K562 (cell line): ENCODE data around the gene DIAPH1. TPM values are rescaled to one million over a fixed set of nuclear protein-coding genes. Genes with fewer than 3 reads are reported as not detected.
A peak's percentile ranks its signal among the peaks of the same experiment; 100 is the strongest.

ENCODE experiments used
- CTBP1 ChIP-seq: fragments of 450-650 bp; IDR thresholded peaks from 2 replicates; pipeline ENCODE4 v1.6.1; 2016; ENCODE audit warnings: borderline replicate concordance
- CTCF ChIP-seq, 3 experiments: IDR thresholded peaks in 2 of 3; conservative IDR thresholded peaks in 1 of 3; 2 replicates each; pipeline ENCODE4 v1.5.1; 2011 to 2012; ENCODE audit warnings: low read length in 3 of 3, mild to moderate bottlenecking in 3 of 3, control low read depth in 2 of 3, improper control_type of control experiment in 1 of 3, inconsistent platforms in 1 of 3, low read depth in 1 of 3, mixed read lengths in 1 of 3, moderate library complexity in 1 of 3; ENCODE audit not compliant: insufficient read depth in 2 of 3
- ELF1 ChIP-seq: fragments of 200-800 bp; sonication (Bioruptor generic); IDR thresholded peaks from 2 replicates; pipeline ENCODE4 v1.6.1; 2016; ENCODE audit warnings: missing genetic modification characterization, missing compliant biosample characterization
- GATAD2B ChIP-seq: fragments of 450-650 bp; IDR thresholded peaks from 2 replicates; pipeline ENCODE4 v1.6.1; 2017; ENCODE audit warnings: mild to moderate bottlenecking, borderline replicate concordance
- MAZ ChIP-seq, 2 experiments: fragments of 450-650 bp in 1 of 2; sonication (generic) in 1 of 2; formaldehyde crosslinking; IDR thresholded peaks in 1 of 2; conservative IDR thresholded peaks in 1 of 2; 2 replicates each; pipeline versions ENCODE4 v1.4.0 to v1.5.0; 2020; ENCODE audit warnings: mild to moderate bottlenecking in 1 of 2, missing genetic modification reagents in 1 of 2
- MYNN ChIP-seq, 2 experiments: sonication (generic); formaldehyde crosslinking in 1 of 2; IDR thresholded peaks; 2 replicates each; pipeline versions ENCODE4 v1.5.0 to v1.6.1; 2016 to 2020; ENCODE audit warnings: antibody characterized with exemption in 1 of 2, missing genetic modification reagents in 1 of 2
- NFIC ChIP-seq: fragments of 450-650 bp; IDR thresholded peaks from 2 replicates; pipeline ENCODE4 v1.6.1; 2017; ENCODE audit warnings: mild to moderate bottlenecking, inconsistent platforms
- RB1 ChIP-seq: fragments of 450-650 bp; IDR thresholded peaks from 2 replicates; pipeline ENCODE4 v1.6.1; 2017; ENCODE audit warnings: low read depth, mild to moderate bottlenecking
- RCOR1 ChIP-seq, 2 experiments: IDR thresholded peaks; 2 replicates each; pipeline ENCODE4 v1.6.1; 2012; ENCODE audit warnings: low read depth in 2 of 2, low read length in 2 of 2, borderline replicate concordance in 1 of 2, improper control_type of control experiment in 1 of 2
- SMARCE1 ChIP-seq: fragments of 450-650 bp; IDR thresholded peaks from 2 replicates; pipeline ENCODE4 v1.7.1; 2016; ENCODE audit warnings: mild to moderate bottlenecking
- SRSF1 ChIP-seq: fragments of 200-400 bp; formaldehyde crosslinking; IDR thresholded peaks from 2 replicates; pipeline ENCODE4 v1.6.1; 2017; ENCODE audit warnings: mild to moderate bottlenecking, low read depth, low read length, moderate library complexity
- STAG1 ChIP-seq: sonication (generic); formaldehyde crosslinking; IDR thresholded peaks from 2 replicates; pipeline ENCODE4 v1.5.0; 2020; ENCODE audit warnings: missing genetic modification reagents, borderline replicate concordance
- TCF3 ChIP-seq: sonication (generic); formaldehyde crosslinking; IDR thresholded peaks from 2 replicates; pipeline ENCODE4 v1.4.0; 2020; ENCODE audit warnings: mild to moderate bottlenecking, missing genetic modification reagents
- TEAD4 ChIP-seq, 2 experiments: sonication (generic) in 1 of 2; formaldehyde crosslinking in 1 of 2; IDR thresholded peaks; 2 replicates each; pipeline versions ENCODE4 v1.6.1 to v1.8.0; 2012 to 2022; ENCODE audit warnings: borderline replicate concordance in 1 of 2, inconsistent platforms in 1 of 2, low read length in 1 of 2, mild to moderate bottlenecking in 1 of 2, missing genetic modification reagents in 1 of 2
- ZBTB7A ChIP-seq: IDR thresholded peaks from 2 replicates; pipeline ENCODE4 v1.6.1; 2011; ENCODE audit warnings: low read depth, mild to moderate bottlenecking, low read length, moderate library complexity, borderline replicate concordance; ENCODE audit not compliant: control insufficient read depth
- ZNF561 ChIP-seq: fragments of 450-650 bp; formaldehyde crosslinking; conservative IDR thresholded peaks from 2 replicates; pipeline ENCODE4 v1.4.0; 2020; ENCODE audit warnings: mild to moderate bottlenecking, moderate library complexity
- ZNF583 ChIP-seq: fragments of 250-450 bp; sonication (Bioruptor Pico); IDR thresholded peaks from 2 replicates; pipeline ENCODE4 v1.4.0; 2020
- ZNF592 ChIP-seq: fragments of 450-650 bp; IDR thresholded peaks from 2 replicates; pipeline ENCODE4 v1.6.1; 2017; ENCODE audit warnings: antibody characterized with exemption, mild to moderate bottlenecking
- ZNF764 ChIP-seq: fragments of 250-450 bp; sonication (Bioruptor Pico); IDR thresholded peaks from 2 replicates; pipeline ENCODE4 v1.4.0; 2020; ENCODE audit warnings: low read depth, mild to moderate bottlenecking, moderate library complexity
- ZNF766 ChIP-seq: fragments of 200-800 bp; sonication (Bioruptor generic); conservative IDR thresholded peaks from 2 replicates; pipeline ENCODE4 v1.6.1; 2016; ENCODE audit warnings: missing genetic modification characterization, missing compliant biosample characterization
- polyA plus RNA-seq, 8 experiments: library from polyadenylated mRNA; depleted of rRNA in 4 of 8; stranded (reverse) in 5 of 8; unstranded in 3 of 8; fragments of >200 nt; fragmentation: Nextera tagmentation in 2 of 8; fragmentation: Illumina TruSeq in 1 of 8; extraction: Ambion mirVana in 2 of 8; extraction: Trizol in 1 of 8; gene quantifications; 2 replicates each; pipeline versions ENCODE4 v1.2.1 to v1.2.3, GENCODE V29; 2011 to 2014; ENCODE audit warnings: inconsistent platforms in 1 of 8, missing spikeins in 1 of 8
- total RNA-seq, 7 experiments: library from RNA; depleted of rRNA in 6 of 7; stranded (reverse); fragments of >200 nt in 6 of 7; fragmentation: Illumina TruSeq in 2 of 7; extraction: Trizol in 2 of 7; gene quantifications; 2 replicates each; pipeline versions ENCODE4 v1.2.1 to v1.2.3, GENCODE V29; 2011 to 2021; ENCODE audit warnings: low replicate concordance in 1 of 7

DIAPH1 gene
- total and polyA plus RNA-seq, 9 of the 15 experiments (the other 6 are each of a cell fraction or from before 2014, with no cell fraction given): 60.8 to 328 (median 97.8) TPM

- TF ChIP-seq CTCF (IDR thresholded peaks at IDR 0.05 in 2 of 3, conservative IDR thresholded peaks at IDR 0.05 in 1 of 3; ENCODE audit: insufficient read depth in 2 of 3, low read depth in 1 of 3, low read length in 3 of 3) (peak; percentile 90 to 93 (median 91)), TEAD4 (IDR thresholded peaks at IDR 0.05; ENCODE audit: low read length) (peak; percentile 32; the same call in 1 of the 2 replicates), TEAD4 (CRISPR knock-in tag; IDR thresholded peaks at IDR 0.05; ENCODE audit: borderline replicate concordance) (no peak), ZNF764 (CRISPR knock-in tag) (no peak), STAG1 (peak; percentile 58; the same call in 1 of the 2 replicates), RCOR1 (IDR thresholded peaks at IDR 0.05; ENCODE audit: borderline replicate concordance in 1 of 2, low read depth in 2 of 2, low read length in 2 of 2) (peak in 1 of 2 experiments; percentile 34; a peak in 1 of 4 replicates), SRSF1 (no peak), ZNF592 (no peak), RB1 (peak; percentile 55; the same call in 1 of the 2 replicates), NFIC (peak; percentile 73), SMARCE1 (no peak), ELF1 (peak; percentile 80), ZNF766 (CRISPR knock-in tag) (0 out of 2 replicates have a peak, but pooled peaks have one; percentile 31), ZBTB7A (peak; percentile 78), CTBP1 (peak; percentile 48; the same call in 1 of the 2 replicates), TCF3 (CRISPR knock-in tag) (peak; percentile 49; the same call in 1 of the 2 replicates), GATAD2B (peak; percentile 14; the same call in 1 of the 2 replicates), MYNN (IDR thresholded peaks at IDR 0.05) (0 out of 2 replicates have a peak, but pooled peaks have one; percentile 39), MYNN (CRISPR knock-in tag; IDR thresholded peaks at IDR 0.05) (no peak), ZNF561 (no peak), ZNF583 (CRISPR knock-in tag) (0 out of 2 replicates have a peak, but pooled peaks have one; percentile 42), MAZ (CRISPR knock-in tag; conservative IDR thresholded peaks at IDR 0.05 in 1 of 2, IDR thresholded peaks at IDR 0.05 in 1 of 2) (peak; percentile 13 to 64; a peak in 2 of 4 replicates)
Observed at GRCh38 chr5:141664733-141665461, 46.1 kb upstream of the DIAPH1 start (continued).
